ENCODE measurements around the gene RNU6-9.
"Not testable (repeated sequence)": the region's sequence is repeated elsewhere in the genome, so short reads cannot be mapped to it uniquely, and the experiment has no call there.

DNA sequence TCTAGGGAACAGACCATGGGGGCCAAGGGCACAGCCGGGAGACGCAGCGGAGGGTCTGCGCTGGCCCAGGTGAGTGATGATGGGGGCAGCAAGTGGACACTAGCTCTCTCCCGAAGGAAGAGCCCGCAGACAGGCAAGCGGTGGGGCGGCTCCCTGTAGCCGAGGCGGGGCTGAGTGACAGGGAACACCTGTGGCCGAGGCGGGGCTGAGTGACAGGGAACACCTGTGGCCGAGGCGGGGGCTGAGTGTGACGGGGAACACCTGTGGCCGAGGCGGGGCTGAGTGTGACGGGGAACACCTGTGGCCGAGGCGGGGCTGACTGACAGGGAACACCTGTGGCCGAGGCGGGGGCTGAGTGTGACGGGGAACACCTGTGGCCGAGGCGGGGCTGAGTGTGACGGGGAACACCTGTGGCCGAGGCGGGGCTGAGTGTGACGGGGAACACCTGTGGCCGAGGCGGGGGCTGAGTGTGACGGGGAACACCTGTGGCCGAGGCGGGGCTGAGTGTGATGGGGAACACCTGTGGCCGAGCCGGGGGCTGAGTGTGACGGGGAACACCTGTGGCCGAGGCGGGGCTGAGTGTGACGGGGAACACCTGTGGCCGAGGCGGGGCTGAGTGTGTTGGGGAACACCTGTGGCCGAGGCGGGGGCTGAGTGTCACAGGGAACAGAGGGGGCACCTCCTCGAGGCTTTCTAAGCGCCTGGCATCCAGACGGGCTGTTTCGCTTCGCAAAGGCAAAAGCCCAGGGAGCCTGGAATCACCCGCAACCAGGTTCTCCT lies 1.7 kb upstream of the RNU6-9 start:
- TF ChIP-seq EZH2phosphoT487 (IDR thresholded peaks at IDR 0.05; ENCODE audit: insufficient read depth, low read depth); EZH2 (IDR thresholded peaks at IDR 0.05; ENCODE audit: insufficient read depth, poor library complexity, severe bottlenecking): not testable (repeated sequence)
